HEK293T (cell line): Measurements from ENCODE around the gene SENP1.

Experiments
- BHLHE40 ChIP-seq: fragments of 450-650 bp; IDR thresholded peaks from 2 replicates; pipeline ENCODE4 v1.6.1; 2016; ENCODE audit warnings: mild to moderate bottlenecking, moderate library complexity, borderline replicate concordance
- ELF4 ChIP-seq: fragments of 450-650 bp; IDR thresholded peaks from 2 replicates; pipeline ENCODE4 v1.6.1; 2017; ENCODE audit warnings: antibody characterized with exemption
- FOXA1 ChIP-seq: fragments of 450-650 bp; IDR thresholded peaks from 2 replicates; pipeline ENCODE4 v1.6.1; 2016; ENCODE audit warnings: mild to moderate bottlenecking
- FOXM1 ChIP-seq: fragments of 450-650 bp; IDR thresholded peaks from 2 replicates; pipeline ENCODE4 v1.6.1; 2017; ENCODE audit warnings: mild to moderate bottlenecking, borderline replicate concordance
- HDGF ChIP-seq: fragments of 450-650 bp; IDR thresholded peaks from 2 replicates; pipeline ENCODE4 v1.6.1; 2017; ENCODE audit warnings: antibody characterized with exemption, borderline replicate concordance
- TARDBP ChIP-seq: fragments of 450-650 bp; IDR thresholded peaks from 2 replicates; pipeline ENCODE4 v1.6.1; 2016
- ZNF384 ChIP-seq: fragments of 450-650 bp; IDR thresholded peaks from 2 replicates; pipeline ENCODE4 v1.6.1; 2016

DNA sequence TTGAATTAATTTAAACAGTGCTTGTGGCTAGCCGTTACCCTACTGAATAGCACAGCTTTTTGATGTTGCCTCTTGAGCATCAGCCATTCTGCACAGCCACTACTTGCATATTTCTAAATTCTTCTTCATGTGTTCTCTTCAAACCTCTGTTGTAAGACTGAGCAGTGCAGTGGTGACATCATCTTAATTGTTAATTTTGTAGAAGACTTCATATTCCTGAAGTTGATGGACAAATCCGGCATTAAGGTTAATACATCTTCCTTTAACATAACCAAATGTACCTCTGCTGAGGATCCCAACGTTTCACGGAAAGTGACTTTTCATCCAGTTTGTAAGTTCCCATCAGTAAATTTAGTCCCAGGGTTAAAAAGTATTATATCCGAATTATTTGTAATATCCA lies 25.6 kb downstream of the SENP1 start:
- no peak for TF ChIP-seq FOXM1
- TF ChIP-seq TARDBP: no peak
- TF ChIP-seq BHLHE40: no peak
- TF ChIP-seq ELF4: no peak
- TF ChIP-seq FOXA1: no peak
- TF ChIP-seq ZNF384: no peak
- TF ChIP-seq HDGF: no peak
